A549 (cell line): Measurements from ENCODE around the gene PRIMPOL.

Source experiments
- PHF8 ChIP-seq: fragments of 200-600 bp; sonication (generic); IDR thresholded peaks from 2 replicates; pipeline ENCODE4 v1.6.1; 2016; ENCODE audit warnings: low read depth, mild to moderate bottlenecking, antibody characterized with exemption, moderate library complexity, borderline replicate concordance
- RCOR1 ChIP-seq: fragments of 150-350 bp; IDR thresholded peaks from 2 replicates; pipeline ENCODE4 v1.6.1; 2014; ENCODE audit warnings: antibody characterized with exemption, low read length, low read depth
- SREBF2 ChIP-seq: fragments of 450-650 bp; IDR thresholded peaks from 2 replicates; pipeline ENCODE4 v1.6.1; 2014; ENCODE audit warnings: mild to moderate bottlenecking, moderate library complexity
- TF ChIP-seq, protein P1 (sequence below): fragments of >200 bp; sonication (Bioruptor Twin); formaldehyde crosslinking; IDR thresholded peaks from 3 replicates; pipeline ENCODE4 v1.5.1; 2016

DNA sequence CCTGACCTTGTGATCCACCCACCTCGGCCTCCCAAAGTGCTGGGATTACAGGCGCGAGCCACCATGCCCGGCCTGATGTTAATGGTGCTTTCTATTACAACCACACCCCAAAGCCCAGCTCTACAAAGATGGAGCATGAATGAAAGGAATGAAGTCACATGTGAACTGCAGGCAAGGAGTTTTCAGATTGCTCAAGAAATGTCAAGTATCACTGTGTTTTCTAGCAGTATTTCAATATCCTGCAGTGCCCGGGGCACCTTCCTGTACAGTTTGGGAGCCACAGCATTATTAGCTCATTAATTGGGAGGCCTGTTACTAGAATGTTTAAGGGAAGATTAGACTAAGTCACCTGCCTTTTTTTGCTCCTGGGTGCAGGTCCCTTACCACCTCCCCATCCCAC, 40.1 kb downstream of the PRIMPOL start:
- TF ChIP-seq, protein P1, sequence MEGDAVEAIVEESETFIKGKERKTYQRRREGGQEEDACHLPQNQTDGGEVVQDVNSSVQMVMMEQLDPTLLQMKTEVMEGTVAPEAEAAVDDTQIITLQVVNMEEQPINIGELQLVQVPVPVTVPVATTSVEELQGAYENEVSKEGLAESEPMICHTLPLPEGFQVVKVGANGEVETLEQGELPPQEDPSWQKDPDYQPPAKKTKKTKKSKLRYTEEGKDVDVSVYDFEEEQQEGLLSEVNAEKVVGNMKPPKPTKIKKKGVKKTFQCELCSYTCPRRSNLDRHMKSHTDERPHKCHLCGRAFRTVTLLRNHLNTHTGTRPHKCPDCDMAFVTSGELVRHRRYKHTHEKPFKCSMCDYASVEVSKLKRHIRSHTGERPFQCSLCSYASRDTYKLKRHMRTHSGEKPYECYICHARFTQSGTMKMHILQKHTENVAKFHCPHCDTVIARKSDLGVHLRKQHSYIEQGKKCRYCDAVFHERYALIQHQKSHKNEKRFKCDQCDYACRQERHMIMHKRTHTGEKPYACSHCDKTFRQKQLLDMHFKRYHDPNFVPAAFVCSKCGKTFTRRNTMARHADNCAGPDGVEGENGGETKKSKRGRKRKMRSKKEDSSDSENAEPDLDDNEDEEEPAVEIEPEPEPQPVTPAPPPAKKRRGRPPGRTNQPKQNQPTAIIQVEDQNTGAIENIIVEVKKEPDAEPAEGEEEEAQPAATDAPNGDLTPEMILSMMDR: no peak
- TF ChIP-seq RCOR1: no peak
- TF ChIP-seq PHF8: no peak
- TF ChIP-seq SREBF2: no peak
